CD4-positive, CD25-positive, alpha-beta regulatory T cell (primary cell): Measurements from ENCODE around the gene LANCL1. TPM values are rescaled to one million over a fixed set of nuclear protein-coding genes. Genes with fewer than 3 reads are reported as not detected.

Experiments
- ATAC-seq, 2 donors: fragments of 150-1000 bp; cut with Tn5 transposase; one replicate each; pipeline ENCODE4 v1.10.0; 2021; ENCODE audit warnings: low read depth in 2 of 2, moderate number of reproducible peaks in 2 of 2, moderate library complexity in 1 of 2
- DNase-seq, 3 donors: peaks; one replicate each; pipeline versions ENCODE4 v3.0.0 to v3.0.0-alpha.2; 2012 to 2022; ENCODE audit warnings: mixed read lengths in 1 of 3
- H3K27ac ChIP-seq: one replicate; pipeline ENCODE4 v1.7.0; 2013; ENCODE audit warnings: mild to moderate bottlenecking, low read length; ENCODE audit not compliant: insufficient read depth, poor library complexity, severe bottlenecking
- H3K27me3 ChIP-seq: one replicate; pipeline ENCODE4 v1.7.0; 2013; ENCODE audit warnings: low read length; ENCODE audit not compliant: control insufficient read depth, insufficient read depth
- H3K36me3 ChIP-seq: one replicate; pipeline ENCODE4 v1.7.0; 2013; ENCODE audit warnings: mild to moderate bottlenecking, low read length, moderate library complexity; ENCODE audit not compliant: control insufficient read depth, insufficient read depth
- H3K4me1 ChIP-seq: 2 replicates; pipeline ENCODE4 v1.7.0; 2013; ENCODE audit warnings: mild to moderate bottlenecking, low read length; ENCODE audit not compliant: insufficient read depth, control insufficient read depth, poor library complexity, severe bottlenecking
- H3K4me3 ChIP-seq: one replicate; pipeline ENCODE4 v1.7.0; 2013; ENCODE audit warnings: low read depth, mild to moderate bottlenecking, low read length, moderate library complexity
- H3K9me3 ChIP-seq, 2 experiments: 1 replicate in 1 of 2; 2 replicates in 1 of 2; pipeline ENCODE4 v1.7.0; 2013; ENCODE audit warnings: low read length in 2 of 2, mild to moderate bottlenecking in 1 of 2, moderate library complexity in 1 of 2; ENCODE audit not compliant: control insufficient read depth in 2 of 2
- H3K27ac Mint-ChIP-seq, 3 donors: one replicate each; pipeline ENCODE4 v1.8.0; 2020 to 2022; ENCODE audit warnings: mild to moderate bottlenecking in 3 of 3, mixed read lengths in 3 of 3, moderate library complexity in 2 of 3
- H3K27me3 Mint-ChIP-seq: one replicate; pipeline ENCODE4 v1.8.0; 2022; ENCODE audit warnings: mild to moderate bottlenecking, mixed read lengths
- H3K36me3 Mint-ChIP-seq: one replicate; pipeline ENCODE4 v1.8.0; 2020; ENCODE audit warnings: mixed read lengths
- H3K4me1 Mint-ChIP-seq, 4 donors: one replicate each; pipeline ENCODE4 v1.8.0; 2020 to 2022; ENCODE audit warnings: mixed read lengths in 4 of 4, mild to moderate bottlenecking in 1 of 4
- H3K4me3 Mint-ChIP-seq, 4 donors: one replicate each; pipeline ENCODE4 v1.8.0; 2020 to 2022; ENCODE audit warnings: mild to moderate bottlenecking in 4 of 4, mixed read lengths in 4 of 4, moderate library complexity in 3 of 4
- H3K9me3 Mint-ChIP-seq, 7 donors: one replicate each; pipeline ENCODE4 v1.8.0; 2020 to 2022; ENCODE audit warnings: mixed read lengths in 7 of 7, mild to moderate bottlenecking in 3 of 7, moderate library complexity in 2 of 7
- polyA plus RNA-seq, 4 donors: library from polyadenylated mRNA; unstranded; fragments of 300-500 nt; fragmentation: Illumina TruSeq; gene quantifications; one replicate each; pipeline ENCODE4 v1.2.3, GENCODE V29; 2021
- total RNA-seq: library from RNA; stranded (reverse); gene quantifications from one replicate; pipeline ENCODE4 v1.2.3, GENCODE V29; 2022

The LANCL1 gene
- total and polyA plus RNA-seq, 5 donors from 2014 or later, result 22.9 to 31.4 (median 26.3) TPM

GRCh38 chr2:210392469-210392881 is 84.1 kb downstream of the LANCL1 start:
- Mint-ChIP-seq H3K27ac (no peak overlapping the region), H3K36me3 (no peaks in the 10 kb centered on the region), H3K4me1 (no peaks in the 10 kb centered on the region), H3K9me3 (no peaks in the 10 kb centered on the region), H3K4me3 (no peak overlapping the region), H3K27me3 (no peaks in the 10 kb centered on the region)
- no peak overlapping the region for H3K4me3 ChIP-seq
- no peaks in the 10 kb centered on the region for H3K36me3 ChIP-seq
- peaks cover 2% of the 10 kb centered on the region for H3K27me3 ChIP-seq
- ATAC-seq, result no peak
- no peaks in the 10 kb centered on the region for H3K4me1 ChIP-seq
- H3K9me3 ChIP-seq, result no peaks in the 10 kb centered on the region
- DNase-seq, result no peak
- H3K27ac ChIP-seq, result no peak overlapping the region

DNA sequence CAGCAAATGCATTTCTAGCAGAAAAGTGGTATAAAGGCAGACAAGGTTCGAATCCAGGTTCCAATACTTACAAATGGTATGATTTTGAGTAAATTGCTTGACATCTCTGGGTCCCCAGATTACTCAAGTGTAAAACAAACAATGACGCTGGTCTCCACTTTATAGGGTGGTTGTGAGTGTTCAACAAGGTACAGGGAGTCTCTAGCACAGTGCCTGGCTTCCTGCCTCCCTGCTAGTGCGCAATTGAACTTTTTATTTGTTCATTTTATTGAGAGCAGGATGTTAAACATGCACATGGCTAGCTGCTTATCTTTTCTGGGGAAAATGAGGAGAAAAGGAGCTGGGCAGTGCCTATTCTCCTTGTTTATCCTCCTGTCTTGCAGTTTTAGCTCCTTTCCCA is 86.7 kb downstream of the LANCL1 start:
- H3K4me3 ChIP-seq, result no peak overlapping the region
- H3K27ac Mint-ChIP-seq, result no peak overlapping the region
- no peaks in the 10 kb centered on the region for H3K4me1 Mint-ChIP-seq
- H3K4me3 Mint-ChIP-seq, result no peak overlapping the region
- no peaks in the 10 kb centered on the region for H3K36me3 ChIP-seq
- peaks cover 0 to 1% (median 0%) of the 10 kb centered on the region in 7 donors for H3K9me3 Mint-ChIP-seq
- peaks cover 2% of the 10 kb centered on the region for H3K27me3 ChIP-seq
- H3K36me3 Mint-ChIP-seq, result no peaks in the 10 kb centered on the region
- H3K4me1 ChIP-seq, result no peaks in the 10 kb centered on the region
- H3K27me3 Mint-ChIP-seq, result no peaks in the 10 kb centered on the region
- ATAC-seq (no peak), DNase-seq (no peak)
- H3K27ac ChIP-seq, result no peak overlapping the region
- H3K9me3 ChIP-seq, result no peaks in the 10 kb centered on the region

DNA sequence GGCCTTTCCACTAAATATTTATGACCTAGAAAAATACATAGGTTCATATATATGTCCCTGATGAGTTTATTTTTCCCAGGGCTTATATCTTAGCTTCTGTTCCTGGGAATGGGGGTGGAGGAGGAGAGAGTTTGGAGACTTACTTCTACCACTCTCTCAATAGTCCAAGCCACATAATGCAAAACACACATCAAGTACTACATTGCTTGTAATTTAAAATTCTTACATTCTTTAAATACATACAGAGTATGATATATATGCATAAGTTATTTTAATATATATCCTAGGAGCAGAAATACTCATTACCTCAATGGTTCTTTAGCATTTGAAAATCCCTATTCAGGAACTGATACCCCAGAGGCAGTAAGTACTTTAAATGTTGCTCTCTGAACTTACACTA is 88.4 kb downstream of the LANCL1 start:
- Histone ChIP-seq H3K9me3 (no peaks in the 10 kb centered on the region), H3K36me3 (no peaks in the 10 kb centered on the region), H3K27me3 (peaks cover 2% of the 10 kb centered on the region), H3K4me3 (no peak overlapping the region), H3K4me1 (no peaks in the 10 kb centered on the region), H3K27ac (no peak overlapping the region)
- Mint-ChIP-seq H3K36me3 (no peaks in the 10 kb centered on the region), H3K4me3 (no peak overlapping the region), H3K27me3 (no peaks in the 10 kb centered on the region), H3K9me3 (peaks cover 0 to 1% (median 0%) of the 10 kb centered on the region in 7 donors), H3K27ac (no peak overlapping the region), H3K4me1 (no peaks in the 10 kb centered on the region)
- no peak for ATAC-seq
- no peak for DNase-seq

- DNase-seq (no peak), ATAC-seq (no peak)
- H3K9me3 ChIP-seq, result no peaks in the 10 kb centered on the region
- H3K4me1 ChIP-seq, result no peaks in the 10 kb centered on the region
- no peaks in the 10 kb centered on the region for H3K36me3 Mint-ChIP-seq
- no peaks in the 10 kb centered on the region for H3K27me3 Mint-ChIP-seq
- H3K9me3 Mint-ChIP-seq, result peaks cover 0 to 1% (median 0%) of the 10 kb centered on the region in 7 donors
- H3K27me3 ChIP-seq, result peaks cover 2% of the 10 kb centered on the region
- no peak overlapping the region for H3K4me3 Mint-ChIP-seq
- no peak overlapping the region for H3K27ac ChIP-seq
- no peak overlapping the region for H3K4me3 ChIP-seq
- no peak overlapping the region for H3K27ac Mint-ChIP-seq
- no peaks in the 10 kb centered on the region for H3K4me1 Mint-ChIP-seq
- no peaks in the 10 kb centered on the region for H3K36me3 ChIP-seq
Observed at GRCh38 chr2:210387074-210387473, 89.5 kb downstream of the LANCL1 start.

Other genes starting within 250 kb of the LANCL1 start
- not detected for gene MYL1, start 161.6 kb downstream of the LANCL1 start, total RNA-seq
- not detected for gene MYL1, start 161.6 kb downstream of the LANCL1 start, polyA plus RNA-seq
- 0.59 TPM for gene CPS1, start 79.8 kb upstream of the LANCL1 start, total RNA-seq
- gene CPS1, start 79.8 kb upstream of the LANCL1 start, polyA plus RNA-seq, result not detected